H1 (cell line): ENCODE data around the gene IGSF5. TPM values are rescaled to one million over a fixed set of nuclear protein-coding genes. Genes with fewer than 3 reads are reported as not detected.

Source experiments
- BACH1 ChIP-seq: IDR thresholded peaks from 2 replicates; pipeline ENCODE4 v1.6.1; 2012; ENCODE audit warnings: low read length, improper control_type of control experiment
- FOSL1 ChIP-seq: IDR thresholded peaks from 2 replicates; pipeline ENCODE4 v1.6.1; 2011; ENCODE audit warnings: mild to moderate bottlenecking, low read depth, low read length, moderate library complexity; ENCODE audit not compliant: insufficient read depth
- polyA plus RNA-seq, 7 experiments: library from polyadenylated mRNA; depleted of rRNA in 3 of 7; stranded (reverse) in 5 of 7; unstranded in 2 of 7; fragments of >200 nt in 5 of 7; fragments of 200-250 nt in 2 of 7; gene quantifications; 1 replicate in 5 of 7; 2 replicates in 1 of 7; 4 replicates in 1 of 7; pipeline versions ENCODE4 v1.2.1 to v1.2.3, GENCODE V29; 2011 to 2013; ENCODE audit warnings: missing spikeins in 2 of 7, mixed read lengths in 2 of 7
- total RNA-seq: library from RNA; stranded (reverse); fragmentation: NEBNext Ultra II Directional; extraction: Animal tissue kit (Norgen Biotek cat#: 25700); gene quantifications from 2 replicates; pipeline ENCODE4 v1.2.1, GENCODE V29; 2021

The IGSF5 gene
- total and polyA plus RNA-seq, 2 of the 8 experiments (the other 6 are each of a cell fraction or from before 2014, with no cell fraction given) = 4.4 to 5.4 TPM

DNA sequence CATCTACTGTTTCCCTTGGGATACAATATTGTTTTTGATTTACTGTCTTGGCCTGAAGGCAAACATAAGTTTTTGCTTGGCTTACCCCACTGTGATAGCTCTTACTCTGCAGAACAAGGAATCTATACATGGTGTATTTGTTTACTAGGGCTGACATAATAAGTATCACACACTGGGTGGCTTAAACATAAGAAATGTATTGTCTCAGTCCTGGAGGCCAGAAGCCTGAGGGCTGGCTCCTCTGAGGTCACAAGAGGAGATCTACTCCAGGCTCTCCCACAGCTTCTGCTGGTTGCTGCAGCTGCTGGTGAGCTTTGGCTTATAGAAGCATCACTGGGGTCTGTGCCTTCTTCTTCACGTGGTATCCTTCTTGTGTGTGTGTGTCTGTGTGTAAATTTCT lies 30.7 kb upstream of the IGSF5 start (continued):
- TF ChIP-seq FOSL1 (no peak), BACH1 (no peak)
